Diencephalon (tissue), 1 donor: ENCODE data around the gene CSH2. TPM values are rescaled to one million over a fixed set of nuclear protein-coding genes. Genes with fewer than 3 reads are reported as not detected.

Experiments used
- small RNA-seq: library from RNA; depleted of rRNA; stranded (forward); fragments of <200 nt; gene quantifications from one replicate; pipeline ENCODE3, GENCODE V24; 2014
- total RNA-seq: library from RNA; depleted of rRNA; stranded (reverse); fragments of >200 nt; gene quantifications from one replicate; pipeline ENCODE4 v1.2.3, GENCODE V29; 2014

The CSH2 gene
- not detected for total RNA-seq

GRCh38 chr17:63873577-63873976 lies at the start of gene CSH2:
Gene CSH2, minus strand, starts transcription at chr17:63873677. Its CDS starts 63 bp downstream, at chr17:63873614.

GRCh38 chr17:63918789-63919305 lies 45.4 kb upstream of the CSH2 start, which contains the start of gene GH1:
Gene GH1, minus strand, starts transcription at chr17:63918839. Its CDS starts 63 bp downstream, at chr17:63918776.

GRCh38 chr17:63911041-63911635 lies 37.7 kb upstream of the CSH2 start, which contains the start of gene CSHL1:
Gene CSHL1, minus strand, starts transcription at chr17:63911258. Its CDS starts 62 bp downstream, at chr17:63911196.

GRCh38 chr17:63896524-63897354 lies 23.3 kb upstream of the CSH2 start, which contains the start of gene CSH1:
Gene CSH1, minus strand, starts transcription at chr17:63896574. Its CDS starts 63 bp downstream, at chr17:63896511.

GRCh38 chr17:63881935-63882601 lies 8.6 kb upstream of the CSH2 start, which contains the start of gene GH2:
Gene GH2, minus strand, starts transcription at chr17:63881944. Its CDS starts 143 bp downstream, at chr17:63881801.

GRCh38 chr17:63842540-63843386 lies 30.7 kb downstream of the CSH2 start, which contains the start of gene SMARCD2:
Gene SMARCD2, minus strand, starts transcription at chr17:63842685. Its CDS starts 11 bp downstream, at chr17:63842674.

GRCh38 chr17:63827002-63827800 lies 46.3 kb downstream of the CSH2 start, which contains the start of the genes FTSJ3 and PSMC5:
Gene FTSJ3, minus strand, starts transcription at chr17:63827663. Its CDS starts 761 bp downstream, at chr17:63826902.
Gene PSMC5, plus strand, starts transcription at chr17:63827431. Its CDS starts 60 bp downstream, at chr17:63827491.

Small RNA genes within 50 kb of the gene (small RNA-seq; reads per million reads assigned to genes)
- not detected for gene AC040958.1
- not detected for gene AC127029.1
- not detected for gene GH1

Other genes with a start within 250 kb of the CSH2 start
- gene LIMD2, start 173.6 kb downstream of the CSH2 start, total RNA-seq = 12.5 TPM
- gene STRADA, start 131.9 kb downstream of the CSH2 start, total RNA-seq = 32.3 TPM
- gene CCDC47, start 100.1 kb downstream of the CSH2 start, total RNA-seq = 65.3 TPM
- 82.4 TPM for gene DDX42, start 99.5 kb downstream of the CSH2 start, total RNA-seq
- gene PSMC5, start 46.2 kb downstream of the CSH2 start, total RNA-seq = 78.0 TPM
- gene FTSJ3, start 46.0 kb downstream of the CSH2 start, total RNA-seq = 29.3 TPM
- gene SMARCD2, start 31.0 kb downstream of the CSH2 start, total RNA-seq = 11.5 TPM
- not detected for gene GH2, start 8.3 kb upstream of the CSH2 start, total RNA-seq
- gene CSH1, start 22.9 kb upstream of the CSH2 start, total RNA-seq = not detected
- gene CSHL1, start 37.6 kb upstream of the CSH2 start, total RNA-seq = not detected
- gene GH1, start 45.2 kb upstream of the CSH2 start, total RNA-seq = not detected
- gene CD79B, start 58.7 kb upstream of the CSH2 start, total RNA-seq = 0.92 TPM
- 0.92 TPM for gene SCN4A, start 99.2 kb upstream of the CSH2 start, total RNA-seq
- gene PRR29, start 124.7 kb upstream of the CSH2 start, total RNA-seq = 6.9 TPM
- 8.8 TPM for gene ICAM2, start 147.0 kb upstream of the CSH2 start, total RNA-seq